Activated T-cell treated with anti-CD3 and anti-CD28 coated beads for 48 hours (primary cell): Measurements from ENCODE around the gene BHLHE41.

Source experiments
- DNase-seq: peaks from one replicate; pipeline ENCODE4 v3.0.0-alpha.2; 2020; ENCODE audit warnings: low read depth

BHLHE41 gene

GRCh38 chr12:26134540-26134939 is 9.7 kb upstream of the BHLHE41 start:
- DNase-seq, result no peak

- no peak for DNase-seq
Measured at GRCh38 chr12:26133521-26133920, 8.7 kb upstream of the BHLHE41 start.

- DNase-seq, result no peak
Measured at GRCh38 chr12:26132866-26133265, 8.0 kb upstream of the BHLHE41 start.

DNA sequence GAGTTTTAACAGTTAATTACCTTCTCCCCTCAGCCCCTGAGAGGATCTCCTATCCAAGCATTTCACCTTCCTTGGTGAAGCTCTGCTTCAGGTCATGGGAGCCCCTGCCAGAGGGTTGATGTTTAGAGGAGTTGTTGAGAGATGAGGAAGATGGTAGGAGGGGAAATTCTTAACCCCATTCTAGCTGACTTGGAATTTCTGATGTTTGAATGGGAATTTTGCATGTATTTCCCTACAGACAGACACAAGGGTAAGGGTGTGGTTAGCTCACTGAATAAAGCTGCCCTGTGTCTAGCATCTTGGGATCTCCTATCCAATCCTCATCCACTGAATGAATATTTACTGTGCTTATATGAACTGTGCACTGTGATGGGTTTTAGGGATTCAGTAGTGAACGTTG is 7.1 kb upstream of the BHLHE41 start:
- no peak for DNase-seq

GRCh38 chr12:26130728-26131127 is 5.9 kb upstream of the BHLHE41 start:
- DNase-seq, result no peak

DNA sequence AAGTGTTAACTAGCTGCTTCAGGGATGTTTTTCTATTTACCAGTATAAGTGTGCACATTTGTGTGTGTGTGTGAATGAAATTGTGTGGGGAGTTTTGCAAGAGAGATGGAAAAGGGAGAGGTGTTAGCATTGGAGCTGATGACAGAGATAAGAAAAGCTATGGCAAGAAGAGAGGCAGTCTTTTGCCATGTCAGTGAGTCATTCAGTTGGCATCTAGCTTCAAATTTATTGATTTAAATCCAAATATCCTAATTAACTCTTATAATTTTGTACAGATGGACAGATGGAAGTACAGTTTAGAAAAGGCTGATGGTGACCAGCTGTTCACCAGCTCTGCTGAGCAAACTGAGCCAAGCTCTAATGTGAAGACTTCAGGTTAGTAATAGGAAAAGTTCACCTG is 3.3 kb upstream of the BHLHE41 start:
- DNase-seq, result no peak

DNA sequence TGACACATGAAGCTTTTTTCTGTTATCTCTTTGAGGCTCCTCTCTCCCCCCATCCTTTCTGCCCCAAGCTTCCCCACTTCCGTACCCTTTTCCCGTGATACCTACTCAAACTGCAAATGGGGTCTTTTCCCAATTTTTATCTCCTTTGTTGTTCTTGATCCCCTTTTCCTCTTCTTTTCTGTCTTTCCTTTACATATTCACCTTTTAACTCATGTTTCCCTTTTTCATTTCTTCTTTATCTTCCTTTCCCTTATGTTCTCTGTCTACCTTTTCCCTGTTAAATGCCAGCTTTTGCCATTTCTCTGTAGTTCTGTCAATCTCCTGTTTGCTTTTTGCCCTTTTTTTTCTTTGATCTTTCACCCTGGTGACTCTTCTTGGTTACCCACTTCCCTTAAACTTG is 2.6 kb upstream of the BHLHE41 start:
- DNase-seq, result no peak

DNA sequence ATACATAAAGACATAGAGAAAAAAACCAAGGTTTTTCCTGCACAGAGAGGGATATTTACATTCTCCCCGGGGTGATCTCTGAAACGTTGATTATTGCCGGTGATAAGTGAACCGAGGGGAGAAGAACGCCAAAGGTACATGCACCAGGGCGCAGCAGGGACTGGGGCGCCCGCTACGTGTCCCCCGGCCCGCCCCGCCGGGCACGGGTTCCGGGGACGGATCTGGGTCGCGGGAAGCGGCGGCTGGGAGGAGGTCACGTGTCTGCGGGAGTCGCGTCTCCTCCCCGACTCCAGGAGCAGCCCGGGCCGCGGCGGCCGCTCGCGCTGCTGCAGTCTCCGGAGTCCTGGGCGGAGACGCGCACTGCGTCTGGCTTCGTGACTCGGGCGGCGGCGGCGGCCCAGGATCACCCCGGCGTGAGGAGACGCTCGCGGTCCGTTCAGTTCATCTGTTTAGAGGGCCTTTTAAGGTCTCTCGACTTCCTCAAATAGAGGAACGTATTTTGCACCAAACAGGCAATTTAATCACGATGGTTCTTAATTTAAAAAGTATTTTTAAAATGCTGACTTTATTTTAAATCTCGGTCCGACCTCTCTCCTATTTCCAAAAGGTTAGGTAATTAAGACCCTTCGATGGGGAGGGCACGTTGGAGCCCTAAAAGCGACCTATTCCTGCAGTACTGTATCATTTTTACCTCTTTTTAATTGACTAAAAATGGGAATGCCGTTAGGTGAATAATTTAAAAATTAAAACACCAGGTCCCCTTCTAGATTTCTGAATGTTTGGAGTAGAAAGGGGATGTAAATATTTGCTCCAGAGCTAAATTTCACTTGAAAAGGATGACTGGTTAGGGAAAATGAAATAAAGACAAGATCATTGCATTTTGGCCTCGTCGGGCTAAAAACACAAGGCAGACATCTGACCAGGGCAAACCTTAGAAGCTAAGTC is 1.8 kb upstream of the BHLHE41 start:
- peak; percentile 59 for DNase-seq

GRCh38 chr12:26125400-26126339 is 833 bp upstream of the BHLHE41 start:
- DNase-seq, result peak; percentile 38

DNA sequence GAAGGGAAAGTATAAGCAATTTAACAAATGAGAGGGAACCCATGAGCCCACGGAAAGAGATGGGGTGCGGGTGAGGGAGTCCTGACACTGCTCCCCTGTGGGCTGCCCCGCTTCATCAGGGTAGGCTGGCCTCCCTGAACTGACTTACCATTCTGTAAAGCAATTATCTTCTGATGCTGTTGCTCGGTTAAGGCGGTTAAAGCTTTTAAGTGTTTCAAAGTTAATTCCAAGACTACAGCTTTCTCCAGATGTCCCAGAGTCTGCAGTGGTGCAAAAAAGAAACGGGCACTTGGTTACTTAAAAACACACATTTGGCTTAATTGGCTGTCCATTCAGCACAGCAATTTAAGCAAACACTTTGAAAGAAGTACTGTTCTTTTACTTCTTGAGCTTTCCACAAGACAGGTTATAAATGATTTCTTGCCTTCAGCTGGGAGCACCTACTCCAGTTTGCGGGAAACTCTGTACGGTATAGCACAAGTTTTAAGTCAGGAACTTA is 1.3 kb downstream of the BHLHE41 start:
- no peak for DNase-seq

- DNase-seq, result peak; percentile 15
Measured at GRCh38 chr12:26122681-26123481, 2.0 kb downstream of the BHLHE41 start.

- DNase-seq, result peak; percentile 15
Measured at GRCh38 chr12:26122061-26122680, 2.7 kb downstream of the BHLHE41 start.

DNA sequence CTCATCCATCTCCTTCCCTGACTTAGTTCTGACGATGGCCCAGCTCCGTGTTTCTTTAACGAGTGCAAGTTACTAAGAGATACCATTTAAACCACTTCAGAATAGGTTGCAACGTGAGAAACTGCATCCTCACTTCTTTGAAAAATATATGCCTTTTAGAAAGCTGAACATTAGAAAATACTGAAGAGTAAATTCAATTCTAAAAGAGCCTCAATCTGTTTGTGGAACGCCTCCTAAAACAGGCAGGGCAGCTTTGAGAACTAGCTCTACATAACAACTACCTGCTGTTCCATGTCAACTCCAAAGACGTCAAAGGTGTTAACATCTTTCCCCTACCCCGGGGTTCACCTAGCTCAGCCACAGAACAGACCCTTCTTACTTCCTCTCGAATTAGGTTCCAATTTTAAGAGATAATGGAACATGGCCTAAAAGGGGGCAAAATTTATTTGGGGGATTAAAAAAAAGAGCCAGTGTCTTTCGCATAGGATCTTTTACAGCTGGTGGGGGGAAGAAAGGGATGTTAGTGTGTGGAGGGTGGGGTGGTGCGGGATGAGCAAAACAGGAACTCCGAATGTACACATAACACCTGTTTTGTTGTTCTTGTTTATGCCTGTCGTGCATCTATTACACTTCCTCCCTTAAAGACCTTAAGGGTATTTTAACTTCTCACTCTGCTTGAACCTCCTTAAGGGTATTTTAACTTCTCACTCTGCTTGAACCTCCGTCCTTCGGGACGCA is 3.3 kb downstream of the BHLHE41 start:
- DNase-seq, result no peak

GRCh38 chr12:26120561-26121274 is 4.1 kb downstream of the BHLHE41 start:
- no peak for DNase-seq

DNA sequence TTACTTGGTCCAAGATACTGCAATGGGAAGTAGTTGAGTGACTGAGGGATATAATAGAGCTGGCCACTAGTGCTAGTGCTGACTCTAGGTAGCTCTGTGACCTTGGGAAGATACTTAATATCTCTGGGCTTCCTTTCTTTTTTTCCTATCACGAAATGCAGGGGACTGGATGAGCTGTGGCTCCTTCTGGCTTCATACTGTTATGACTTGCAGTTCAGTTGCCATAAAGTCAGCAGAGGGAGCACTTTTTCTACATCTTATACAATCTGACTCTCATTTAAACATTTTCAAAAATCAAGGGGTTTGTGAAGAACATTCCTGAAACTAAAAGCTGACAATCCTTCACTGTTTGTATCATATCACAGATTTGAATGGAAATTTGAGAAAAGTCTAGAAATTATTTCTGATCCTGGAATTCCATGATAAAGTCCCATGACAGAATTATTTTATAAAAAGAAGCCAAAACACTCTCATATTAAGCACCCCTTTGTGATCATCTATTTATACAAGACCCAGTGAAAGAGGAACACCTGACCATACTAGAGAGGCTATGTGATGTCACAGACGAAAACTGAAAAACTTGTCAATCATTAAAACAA is 5.3 kb downstream of the BHLHE41 start:
- DNase-seq, result no peak

DNA sequence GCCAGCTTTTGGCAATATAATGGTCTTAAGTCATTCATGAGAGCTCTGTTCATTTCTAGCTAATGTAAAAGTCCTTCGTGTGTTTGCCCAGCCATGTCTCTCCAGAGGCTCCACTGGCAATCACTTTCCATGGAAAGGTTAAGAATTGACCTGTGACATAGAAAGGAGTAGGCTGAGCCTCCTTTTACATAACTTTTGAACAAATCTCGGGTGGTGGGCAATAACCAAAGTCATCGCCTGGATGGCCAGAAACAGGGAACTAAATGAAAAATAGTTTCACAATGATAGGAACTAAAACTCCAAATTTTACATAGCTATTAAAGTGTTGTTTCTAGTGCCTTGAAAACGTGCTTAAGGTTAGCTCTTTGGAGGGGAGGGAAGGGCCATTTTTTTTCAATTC is 6.5 kb downstream of the BHLHE41 start:
- DNase-seq, result no peak

DNA sequence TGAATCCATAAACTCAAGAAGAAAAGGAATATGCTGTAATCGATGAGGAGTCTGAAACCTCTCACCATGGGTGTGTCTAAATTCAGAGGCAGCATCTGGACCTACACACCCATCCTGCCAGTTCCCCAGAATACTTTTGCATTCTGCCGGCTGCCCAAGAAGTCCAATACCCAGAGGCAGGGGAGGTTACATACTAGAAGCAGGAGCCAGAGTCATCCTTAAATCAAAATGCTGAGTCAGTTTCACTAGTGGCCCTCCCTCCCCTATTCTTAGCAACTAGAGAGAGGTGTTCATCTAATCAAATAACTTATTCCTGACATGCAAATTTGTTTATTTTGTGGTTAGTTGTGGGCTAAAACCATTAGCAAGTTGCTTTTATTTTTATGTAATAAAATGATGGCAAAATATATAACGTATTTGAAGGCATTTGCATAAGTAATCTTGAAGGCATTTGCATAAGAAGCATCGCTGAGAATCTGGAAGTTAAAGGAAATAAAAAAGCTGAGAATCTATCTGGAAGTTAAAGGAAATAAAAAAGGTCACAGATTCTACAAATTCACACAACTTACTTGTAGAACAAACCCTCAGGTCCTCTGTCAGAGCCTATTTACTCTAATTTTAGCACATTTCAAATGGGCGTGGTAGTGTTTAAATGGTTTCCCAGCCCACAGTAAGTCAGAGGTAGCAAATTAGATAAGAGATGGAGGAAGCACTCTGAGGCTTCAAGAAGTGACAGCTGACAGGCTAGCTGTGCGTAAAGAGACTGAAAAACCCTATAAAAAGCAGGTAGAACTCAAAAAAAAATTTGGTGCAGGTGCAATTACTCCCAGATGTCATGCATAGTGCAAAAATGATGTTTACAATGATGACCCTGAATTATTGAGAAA is 7.8 kb downstream of the BHLHE41 start:
- DNase-seq, result no peak

DNA sequence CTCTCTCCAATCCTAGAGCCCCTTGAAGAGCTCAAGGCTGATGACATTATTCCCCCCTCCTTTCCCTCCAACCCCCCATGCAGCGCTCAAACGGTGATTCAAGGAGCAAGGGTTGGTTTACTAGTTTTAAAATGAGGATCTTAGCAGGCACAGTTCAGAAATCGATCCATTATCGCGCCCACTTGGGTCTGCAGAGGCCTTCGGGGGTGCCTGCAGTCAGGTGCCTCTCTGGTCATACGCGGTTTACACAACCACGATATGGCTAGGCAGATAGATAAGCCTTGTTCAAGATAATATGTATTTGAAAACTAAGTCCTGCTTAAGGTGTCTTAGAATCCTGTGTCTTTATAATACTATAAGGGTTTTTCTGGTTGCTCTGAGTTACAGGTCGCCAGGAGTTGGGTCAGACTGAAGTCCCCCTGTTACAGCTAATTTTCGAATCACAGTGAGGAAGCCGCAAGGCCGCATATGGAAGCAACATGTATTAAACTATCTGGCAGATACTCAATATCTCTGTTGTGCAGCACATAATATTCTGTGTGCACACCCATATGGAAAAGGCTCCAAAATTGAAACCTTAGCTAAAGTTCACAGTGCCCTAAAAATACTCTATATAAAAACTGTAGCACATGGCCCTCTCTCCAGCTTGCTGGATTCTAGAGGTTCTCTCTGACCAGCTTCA is 10.0 kb downstream of the BHLHE41 start:
- no peak for DNase-seq
